CD4-positive, alpha-beta T cell treated with Interleukin-6 at 100 ng/mL for 8 hours (primary cell): ENCODE data around the gene PRDM16.
"Not testable (repeated sequence)": the region's sequence is repeated elsewhere in the genome, so short reads cannot be mapped to it uniquely, and the experiment has no call there.

Source experiments
- DNase-seq: peaks from one replicate; pipeline ENCODE4 v3.0.0-alpha.2; 2020; ENCODE audit warnings: mixed read lengths, low spot score

The PRDM16 gene

GRCh38 chr1:3082051-3082450 is 13.0 kb downstream of the PRDM16 start:
- no peak for DNase-seq

DNA sequence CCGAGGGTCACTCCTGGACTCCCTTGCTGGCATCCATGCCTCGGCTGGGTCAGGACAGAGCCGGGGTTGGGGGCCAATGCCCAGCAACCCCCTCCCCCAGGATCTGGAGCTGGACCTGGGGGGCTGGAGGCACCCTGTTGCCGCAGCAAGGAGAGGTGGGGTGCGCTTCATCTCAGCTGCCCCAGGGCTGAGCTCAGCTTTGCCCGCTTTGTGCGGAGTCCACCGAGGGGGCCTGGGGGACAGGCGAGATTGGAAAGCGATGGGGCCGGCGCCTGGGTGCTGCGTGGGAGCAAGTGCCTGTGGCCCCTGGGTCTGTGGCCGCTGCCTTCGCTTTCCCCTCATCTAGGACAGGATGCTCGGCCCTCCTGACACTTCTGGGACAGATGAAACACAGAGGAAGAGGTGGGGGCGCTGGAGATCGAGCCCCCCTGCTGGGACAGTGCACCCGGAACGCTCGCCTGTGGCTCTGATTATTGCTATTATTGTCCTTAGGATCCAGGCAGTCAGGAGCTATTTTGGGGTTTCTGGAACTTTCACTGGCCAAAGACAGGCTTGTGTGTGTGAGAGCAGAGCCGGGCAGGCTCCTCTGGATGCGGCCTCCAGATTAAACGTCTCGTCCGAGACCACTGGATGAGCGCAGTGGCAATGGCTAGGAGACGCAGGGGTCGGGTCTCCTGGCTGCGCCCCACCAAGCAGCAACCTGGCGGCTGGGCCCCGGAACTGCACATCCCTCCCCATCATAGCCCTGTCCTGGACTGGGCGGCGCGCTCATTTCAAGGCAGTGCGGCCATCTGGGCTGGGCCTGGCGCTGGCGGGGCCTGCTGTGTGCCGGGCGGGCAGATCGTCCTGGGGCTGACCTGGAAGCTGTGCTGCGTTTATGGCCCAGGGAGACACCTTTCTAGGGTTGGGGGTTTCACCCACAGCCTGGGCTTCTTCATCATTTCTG is 13.8 kb downstream of the PRDM16 start:
- no peak for DNase-seq

DNA sequence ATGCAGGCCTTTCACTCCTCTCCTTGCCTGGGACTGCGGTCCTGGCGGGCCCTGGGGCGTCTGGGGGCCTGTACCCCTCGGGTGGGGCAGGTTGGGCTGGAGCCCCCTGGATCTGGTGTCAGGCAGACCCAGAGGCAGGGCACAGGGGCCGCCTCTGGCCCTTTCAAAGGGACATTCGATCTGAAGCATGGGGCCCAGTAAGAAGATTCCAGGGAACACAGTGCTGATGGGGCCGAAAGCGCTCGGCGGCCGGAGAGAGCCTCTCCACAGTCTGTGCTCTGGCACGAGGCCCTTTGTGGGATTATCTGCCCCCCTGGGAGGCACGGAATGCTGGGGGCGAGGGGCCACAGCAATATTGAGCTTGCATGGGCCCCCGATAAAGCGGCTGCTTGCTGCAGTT is 15.2 kb downstream of the PRDM16 start:
- no peak for DNase-seq

DNA sequence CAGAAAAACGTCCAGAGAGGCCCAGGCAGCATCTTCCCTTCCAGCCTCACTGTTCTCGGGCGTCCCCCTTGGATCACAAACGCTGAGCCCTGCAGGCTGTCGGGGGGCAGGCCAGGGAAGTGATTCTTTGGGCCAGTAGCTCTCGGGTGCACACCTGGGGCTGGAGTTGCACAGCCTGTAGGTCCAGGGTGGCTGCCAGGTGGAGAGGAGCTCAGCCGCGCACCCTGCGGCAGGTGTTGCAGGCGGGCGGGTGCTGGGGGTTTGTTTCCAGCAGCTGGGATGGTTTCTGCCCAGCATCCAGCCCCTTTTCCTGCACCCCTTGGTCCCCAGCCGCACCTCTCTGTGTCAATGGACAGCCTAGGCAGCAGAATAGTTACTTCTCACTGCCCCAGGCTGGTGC is 15.7 kb downstream of the PRDM16 start:
- DNase-seq: no peak

- DNase-seq: no peak
Measured at GRCh38 chr1:3085721-3086120, 16.7 kb downstream of the PRDM16 start.

- DNase-seq: no peak
Measured at GRCh38 chr1:3086272-3086974, 17.4 kb downstream of the PRDM16 start.

DNA sequence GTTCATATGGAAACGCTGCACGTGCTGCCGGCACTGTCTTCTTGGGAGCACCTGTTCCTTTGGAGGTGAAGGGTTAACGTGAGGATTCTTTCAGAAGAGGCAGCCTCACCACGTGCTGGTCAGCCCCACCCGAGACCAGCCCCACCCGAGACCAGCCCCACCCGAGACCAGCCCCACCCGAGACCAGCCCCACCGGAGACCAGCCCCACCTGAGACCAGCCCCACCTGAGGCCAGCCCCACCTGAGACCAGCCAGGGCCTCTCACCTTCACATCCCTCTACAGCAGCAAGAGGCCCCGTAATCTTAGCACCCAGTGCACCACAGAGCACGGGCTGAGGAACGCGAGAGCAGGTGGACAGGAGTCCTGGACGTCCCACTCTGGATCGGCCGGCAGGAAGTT is 18.0 kb downstream of the PRDM16 start:
- no peak for DNase-seq

DNA sequence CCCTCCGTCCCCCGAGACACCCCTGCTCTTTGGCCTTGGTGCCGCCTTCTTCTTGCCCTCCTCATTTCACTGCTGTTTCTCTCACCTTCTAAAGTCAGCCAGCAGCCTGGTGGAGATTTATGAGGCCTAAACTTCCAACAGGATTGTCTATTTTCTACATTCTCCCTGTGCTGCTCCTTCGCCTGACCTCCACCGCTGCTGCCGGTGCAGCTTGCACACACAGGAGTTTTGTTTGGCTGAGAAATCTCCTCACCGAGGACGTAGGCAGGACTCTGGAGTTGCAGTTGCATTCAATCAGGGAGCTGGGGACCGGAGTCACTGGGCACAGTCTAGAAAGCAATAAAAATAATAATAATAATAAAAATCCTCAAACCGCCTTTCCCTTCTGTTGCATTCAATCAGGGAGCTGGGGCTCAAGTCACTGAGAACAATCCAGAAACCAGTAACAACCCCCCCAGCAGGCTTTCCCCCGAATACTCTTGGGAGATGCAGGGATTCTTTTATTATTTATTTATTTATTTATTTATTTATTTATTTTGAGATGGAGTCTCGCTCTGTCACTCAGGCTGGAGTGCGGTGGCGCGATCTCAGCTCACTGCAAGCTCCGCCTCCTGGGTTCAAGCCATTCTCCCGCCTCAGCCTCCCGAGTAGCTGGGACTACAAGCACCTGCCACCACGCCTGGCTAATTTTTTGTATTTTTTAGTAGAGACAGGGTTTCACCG is 19.1 kb downstream of the PRDM16 start:
- not testable (repeated sequence) for DNase-seq

GRCh38 chr1:3089490-3089889 is 20.5 kb downstream of the PRDM16 start:
- no peak for DNase-seq

DNA sequence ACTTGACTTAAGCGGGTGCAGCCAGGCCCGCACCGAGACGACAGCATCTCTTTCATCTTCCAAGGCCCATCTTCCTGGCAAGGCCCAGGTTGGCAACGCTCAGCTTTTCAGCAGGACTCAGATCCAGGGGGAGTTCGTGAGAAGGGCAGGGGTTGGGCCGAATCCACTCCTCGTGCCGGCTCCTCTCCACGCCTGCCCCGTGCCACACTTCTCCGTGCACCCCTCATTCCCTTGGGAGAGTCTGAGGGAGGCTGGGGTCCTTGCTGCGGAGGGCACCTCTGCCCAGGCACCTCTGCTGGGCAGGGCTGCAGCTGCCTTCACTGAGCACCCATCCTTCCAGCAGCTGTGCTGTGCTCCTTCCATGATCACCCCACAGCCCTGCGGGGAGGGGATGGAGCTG is 22.3 kb downstream of the PRDM16 start:
- DNase-seq: no peak

DNA sequence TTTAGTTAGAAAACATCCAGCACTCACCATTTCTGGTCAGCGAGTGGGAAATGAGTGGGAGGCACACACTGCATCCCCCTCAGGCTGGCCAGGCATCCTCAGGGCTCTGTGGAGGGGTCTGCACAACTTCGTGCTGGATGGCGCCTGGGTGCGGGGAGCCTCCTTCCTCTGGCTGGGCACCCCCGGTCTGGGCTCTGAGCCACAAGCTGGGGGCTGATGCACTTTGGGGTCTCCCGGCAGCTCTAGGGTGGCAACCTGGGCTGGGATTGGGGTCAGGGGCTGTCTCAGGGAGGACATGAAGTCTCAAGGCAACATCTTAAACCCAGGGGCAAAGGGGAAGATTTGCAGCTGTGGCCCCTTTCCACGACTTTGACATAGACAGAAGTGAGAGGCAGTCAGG is 23.5 kb downstream of the PRDM16 start:
- no peak for DNase-seq

- DNase-seq: no peak
Measured at GRCh38 chr1:3093898-3094626, 25.1 kb downstream of the PRDM16 start.

- no peak for DNase-seq
Measured at GRCh38 chr1:3094863-3095780, 26.1 kb downstream of the PRDM16 start.

GRCh38 chr1:3096345-3096744 is 27.3 kb downstream of the PRDM16 start:
- no peak for DNase-seq

DNA sequence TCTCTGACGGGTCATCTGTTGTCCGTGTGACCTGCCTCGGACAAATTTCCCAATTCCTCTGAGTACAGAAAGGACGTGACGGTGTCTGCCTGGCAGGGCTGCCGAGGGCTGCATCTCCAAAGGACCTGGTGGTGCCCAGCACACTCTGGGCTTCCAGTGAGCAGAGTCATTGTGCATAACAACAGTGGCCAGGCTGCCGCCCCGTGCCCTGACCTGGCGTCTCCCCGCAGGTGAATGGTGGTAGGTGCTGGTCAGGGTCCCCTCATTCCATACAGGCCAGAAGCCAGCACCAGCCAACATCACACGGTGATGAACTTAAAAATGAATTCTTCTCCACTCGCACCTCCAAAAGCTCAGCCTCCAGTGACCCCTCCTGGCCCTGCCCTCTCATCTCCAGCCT is 28.2 kb downstream of the PRDM16 start:
- DNase-seq: no peak

GRCh38 chr1:3097861-3098260 is 28.9 kb downstream of the PRDM16 start:
- no peak for DNase-seq

GRCh38 chr1:3099861-3100260 is 30.9 kb downstream of the PRDM16 start:
- DNase-seq: no peak

GRCh38 chr1:3101124-3101939 is 32.3 kb downstream of the PRDM16 start:
- no peak for DNase-seq

- DNase-seq: no peak
Measured at GRCh38 chr1:3102641-3103040, 33.6 kb downstream of the PRDM16 start.
